SIG-M5 (cell line): ENCODE data around the gene DYNC1H1.

Experiments used
- DNase-seq: peaks from one replicate; lab custom pipeline; 2025; lab: John Stamatoyannopoulos, UW

DYNC1H1 gene

DNA sequence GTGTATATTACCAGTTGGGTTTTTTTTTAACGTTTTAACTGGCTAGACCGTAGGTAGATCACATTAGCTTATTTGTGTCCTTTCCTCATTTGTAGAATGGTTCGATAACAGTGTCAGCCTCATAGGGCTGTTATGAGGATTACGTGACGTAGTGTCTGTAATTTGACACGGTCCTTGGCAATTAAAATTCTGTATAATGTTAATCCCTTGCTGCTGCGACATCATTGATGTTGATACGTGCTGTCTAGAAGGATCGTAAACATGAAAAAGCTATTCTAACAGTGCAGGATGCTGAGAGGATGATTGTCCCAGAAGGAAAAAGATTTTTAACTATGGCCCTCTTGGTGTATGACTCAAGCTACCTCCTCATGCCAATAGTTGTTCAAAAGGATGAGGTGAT, 71.5 kb downstream of the DYNC1H1 start:
- no peak for DNase-seq

- no peak for DNase-seq
Observed at GRCh38 chr14:102037686-102038085, 73.3 kb downstream of the DYNC1H1 start.

DNA sequence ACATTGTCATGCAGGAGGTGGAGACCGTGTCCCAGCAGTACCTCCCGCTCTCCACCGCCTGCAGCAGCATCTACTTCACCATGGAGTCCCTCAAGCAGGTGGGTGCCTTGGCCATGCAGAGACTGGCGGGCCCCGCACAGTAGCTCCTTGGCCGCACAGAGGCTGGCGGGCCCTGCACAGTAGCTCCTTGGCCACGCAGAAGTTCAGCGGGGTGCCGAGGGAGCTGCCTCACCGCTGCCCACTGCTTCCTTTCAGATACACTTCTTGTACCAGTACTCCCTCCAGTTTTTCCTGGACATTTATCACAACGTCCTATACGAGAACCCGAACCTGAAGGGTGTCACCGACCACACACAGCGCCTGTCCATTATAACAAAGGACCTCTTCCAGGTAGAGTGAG, 74.8 kb downstream of the DYNC1H1 start:
- DNase-seq: no peak

- DNase-seq: no peak
Observed at GRCh38 chr14:102040153-102040552, 75.8 kb downstream of the DYNC1H1 start.

GRCh38 chr14:102042699-102043098, 78.3 kb downstream of the DYNC1H1 start:
- DNase-seq: no peak

GRCh38 chr14:102043251-102044025, 79.1 kb downstream of the DYNC1H1 start:
- no peak for DNase-seq

DNA sequence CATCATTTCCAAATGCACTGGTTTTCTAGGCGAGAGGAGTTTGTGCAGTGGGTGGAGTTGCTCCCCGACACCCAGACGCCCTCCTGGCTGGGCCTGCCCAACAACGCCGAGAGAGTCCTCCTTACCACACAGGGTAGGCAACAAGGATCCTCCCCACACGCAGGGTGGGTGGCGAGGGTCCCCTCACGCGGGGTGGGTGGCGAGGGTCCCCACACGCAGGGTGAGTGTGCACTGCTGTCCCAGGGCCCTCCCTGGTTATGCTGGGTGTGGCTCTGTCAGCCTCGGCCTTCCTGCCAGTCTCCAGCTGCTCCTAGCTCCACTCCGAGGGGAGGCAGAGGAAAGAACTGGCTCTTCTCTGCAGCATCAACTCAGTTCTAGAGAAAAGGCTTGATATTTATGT, 80.2 kb downstream of the DYNC1H1 start:
- DNase-seq: no peak

DNA sequence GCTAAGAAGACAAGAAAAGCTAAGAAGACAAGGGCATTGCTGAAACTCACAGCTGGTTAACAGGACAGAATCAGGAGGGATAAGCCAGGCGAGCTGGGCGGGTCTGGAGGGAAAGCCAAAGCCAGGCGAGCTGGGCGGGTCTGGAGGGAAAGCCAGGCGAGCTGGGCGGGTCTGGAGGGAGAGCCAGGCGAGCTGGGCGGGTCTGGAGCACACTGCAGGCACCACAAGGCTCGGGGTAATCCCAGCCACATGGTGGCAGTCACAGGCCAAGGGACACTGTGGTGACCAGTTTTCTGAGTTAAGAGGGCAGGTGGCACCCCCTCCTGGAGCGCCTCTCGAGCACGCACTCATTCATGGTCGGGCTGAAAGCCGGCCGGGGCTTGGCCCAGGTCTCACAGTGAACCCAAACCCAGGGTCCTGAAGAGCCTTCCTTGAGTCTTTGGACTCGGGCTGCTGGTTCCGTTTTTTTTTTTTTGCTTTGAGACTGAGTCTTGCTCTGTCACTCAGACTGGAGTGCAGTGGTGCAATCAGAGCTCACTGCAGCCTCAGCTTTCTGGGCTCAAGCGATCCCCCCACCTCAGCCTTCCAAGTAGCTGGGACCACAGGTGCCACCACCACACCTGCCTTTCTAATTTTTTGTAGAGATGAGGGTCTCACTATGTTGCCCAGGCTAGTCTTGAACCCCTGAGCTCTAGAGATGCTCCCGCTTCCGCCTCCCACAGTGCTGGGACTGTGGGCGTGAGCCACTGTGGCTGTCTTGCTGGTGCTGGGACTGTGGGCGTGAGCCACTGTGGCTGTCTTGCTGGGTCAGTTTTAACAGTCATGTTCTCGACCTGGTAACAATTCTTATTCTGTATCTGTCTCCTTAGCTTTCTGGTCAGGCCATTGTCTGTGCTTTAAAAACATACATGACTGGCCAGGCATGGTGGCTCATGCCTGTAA, 82.2 kb downstream of the DYNC1H1 start:
- DNase-seq: no peak

DNA sequence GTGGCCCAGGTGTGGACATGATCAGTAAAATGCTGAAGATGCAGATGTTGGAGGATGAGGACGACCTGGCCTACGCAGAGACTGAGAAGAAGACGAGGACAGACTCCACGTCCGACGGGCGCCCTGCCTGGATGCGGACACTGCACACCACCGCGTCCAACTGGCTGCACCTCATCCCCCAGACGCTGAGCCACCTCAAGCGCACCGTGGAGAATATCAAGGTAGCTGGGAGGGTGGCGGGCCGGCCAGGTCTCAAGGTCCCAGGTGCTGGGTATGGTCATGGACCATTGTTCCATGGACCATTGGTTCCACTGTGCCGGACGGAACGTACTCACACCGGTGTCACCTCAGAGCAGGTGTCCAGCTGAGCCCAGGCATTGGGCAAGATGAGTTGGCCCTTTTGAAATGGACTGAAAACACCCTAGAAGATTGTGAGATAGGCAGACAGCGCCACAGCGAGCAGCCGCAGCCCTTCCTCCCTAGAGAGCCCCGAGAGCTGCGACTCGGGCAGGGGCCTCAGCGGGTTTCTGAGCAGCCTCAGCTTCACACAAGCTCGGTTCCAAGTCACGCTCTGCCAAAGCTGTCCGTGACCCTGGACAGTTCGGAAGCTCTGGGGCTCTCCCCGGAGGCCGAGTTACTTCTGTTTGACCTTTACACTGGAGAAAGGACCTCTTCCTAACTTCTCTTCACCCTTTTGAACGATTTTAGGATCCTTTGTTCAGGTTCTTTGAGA, 83.6 kb downstream of the DYNC1H1 start:
- DNase-seq: no peak

DNA sequence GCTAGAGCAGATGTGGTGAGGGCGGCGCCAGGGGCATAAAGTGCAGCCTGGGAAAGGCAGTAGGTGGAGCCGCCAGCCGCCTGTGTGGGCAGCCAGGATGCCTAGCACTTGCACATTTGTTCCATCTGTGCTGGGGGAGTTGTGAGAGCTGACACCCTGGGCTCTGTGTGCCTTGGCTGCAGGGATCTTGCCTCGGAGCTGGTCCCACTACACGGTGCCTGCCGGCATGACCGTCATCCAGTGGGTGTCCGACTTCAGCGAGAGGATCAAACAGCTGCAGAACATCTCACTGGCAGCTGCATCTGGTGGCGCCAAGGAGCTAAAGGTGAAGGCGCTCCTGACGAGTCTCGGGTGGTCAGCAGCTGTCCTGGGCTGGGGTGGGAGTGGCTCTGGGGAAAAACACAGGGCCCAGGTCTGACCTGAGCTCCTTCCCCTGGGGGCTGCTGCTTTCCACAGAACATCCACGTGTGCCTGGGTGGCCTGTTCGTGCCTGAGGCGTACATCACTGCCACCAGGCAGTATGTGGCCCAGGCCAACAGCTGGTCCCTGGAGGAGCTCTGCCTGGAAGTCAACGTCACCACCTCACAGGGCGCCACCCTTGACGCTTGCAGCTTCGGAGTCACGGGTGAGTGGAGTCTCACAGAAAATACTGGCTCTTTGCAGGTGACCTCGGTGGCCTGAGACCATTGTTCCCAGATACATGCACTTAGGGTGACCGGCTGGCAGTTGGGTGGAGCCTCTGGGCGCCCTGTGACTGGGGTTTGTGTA, 85.1 kb downstream of the DYNC1H1 start:
- DNase-seq: no peak

DNA sequence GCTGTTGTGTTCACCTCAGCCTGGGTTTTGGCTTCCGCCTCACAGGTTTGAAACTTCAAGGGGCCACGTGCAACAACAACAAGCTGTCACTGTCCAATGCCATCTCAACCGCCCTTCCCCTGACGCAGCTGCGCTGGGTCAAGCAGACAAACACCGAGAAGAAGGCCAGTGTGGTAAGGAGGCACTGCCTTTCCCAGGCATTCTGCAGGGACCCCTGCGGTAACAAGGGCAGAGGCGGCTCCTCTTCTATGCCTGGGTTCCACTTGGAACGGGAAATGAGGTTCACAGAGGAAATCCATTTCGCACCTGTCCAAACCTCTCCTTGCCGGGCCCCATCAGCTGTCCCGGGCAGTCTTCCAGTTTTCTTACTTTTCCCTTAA, 85.6 kb downstream of the DYNC1H1 start:
- no peak for DNase-seq

DNA sequence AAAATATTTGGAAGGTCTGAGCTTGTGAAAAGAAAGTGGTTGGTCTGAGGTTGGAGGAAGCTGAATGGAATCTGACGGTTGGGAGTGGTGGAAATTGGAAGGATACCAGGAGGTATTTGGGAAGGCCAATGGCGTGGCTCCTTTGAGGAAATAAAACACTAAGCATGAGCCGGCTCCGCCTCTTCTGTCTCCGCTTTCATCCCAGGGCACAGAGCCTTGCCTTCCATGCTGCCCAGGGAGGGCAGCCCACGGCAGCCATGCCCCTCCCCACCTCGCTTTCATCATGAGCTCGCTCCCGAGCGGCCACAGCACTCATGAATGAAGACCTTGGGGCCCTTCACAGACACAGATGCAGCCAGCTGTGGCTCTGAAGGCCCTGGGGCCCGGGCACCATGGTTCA, 86.3 kb downstream of the DYNC1H1 start:
- DNase-seq: no peak

- no peak for DNase-seq
Observed at GRCh38 chr14:102052522-102052921, 88.1 kb downstream of the DYNC1H1 start.

- no peak for DNase-seq
Observed at GRCh38 chr14:102055181-102055901, 91.0 kb downstream of the DYNC1H1 start.

- DNase-seq: no peak
Observed at GRCh38 chr14:102056694-102057442, 92.5 kb downstream of the DYNC1H1 start.

GRCh38 chr14:102057480-102058114, 93.2 kb downstream of the DYNC1H1 start:
- no peak for DNase-seq

DNA sequence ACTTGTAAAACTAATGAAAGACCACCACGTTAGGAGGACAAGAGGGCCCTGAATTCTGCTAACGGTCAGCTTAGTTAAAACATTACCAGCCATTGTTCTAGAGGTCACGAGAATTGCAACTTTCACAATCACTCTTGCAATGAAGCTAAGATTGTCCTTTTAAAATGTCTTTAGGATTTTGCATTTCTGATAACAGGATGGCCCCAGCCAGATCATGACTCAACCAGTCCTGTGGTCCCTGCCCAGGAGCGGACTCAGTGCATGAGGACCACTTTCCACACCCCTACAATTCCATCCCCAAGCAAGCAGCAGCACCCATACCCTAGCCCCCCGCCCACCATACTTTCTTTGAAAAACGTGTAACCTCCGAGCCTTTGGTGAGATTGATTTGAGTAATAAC, 93.8 kb downstream of the DYNC1H1 start:
- no peak for DNase-seq

- DNase-seq: no peak
Observed at GRCh38 chr14:102058961-102059360, 94.6 kb downstream of the DYNC1H1 start.

DNA sequence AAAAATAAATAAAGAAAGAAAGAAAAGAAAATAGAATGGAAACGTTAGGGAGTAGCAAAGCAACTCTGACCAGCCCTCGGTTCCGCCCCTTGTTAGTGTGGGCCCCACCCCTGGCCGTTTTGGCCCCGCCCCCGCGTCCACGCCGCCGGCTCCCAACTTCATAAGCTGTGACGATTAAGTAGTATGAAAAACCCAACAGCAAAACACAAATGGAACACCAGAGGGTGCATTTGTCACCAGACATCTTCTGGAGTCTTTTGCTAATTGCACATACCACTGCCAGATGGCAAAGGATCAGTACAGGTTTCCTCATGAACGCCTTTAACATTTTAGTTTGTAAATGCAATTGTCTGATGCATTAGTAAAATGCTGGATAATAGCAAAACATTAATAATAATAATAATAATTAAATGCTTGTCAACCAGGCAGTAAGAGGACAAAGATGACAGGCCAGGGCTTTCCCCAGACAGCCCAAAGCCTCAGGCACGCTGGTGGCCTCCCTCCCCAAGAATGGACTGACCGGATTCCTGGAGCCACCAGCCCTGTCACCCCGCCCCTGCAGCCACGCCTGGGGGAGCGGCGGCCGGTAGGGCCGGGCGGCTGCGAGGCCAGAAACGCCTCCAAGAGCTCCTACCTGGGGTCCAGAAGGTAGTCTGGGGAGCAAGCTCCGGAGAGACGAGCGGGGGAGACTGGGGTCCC, 98.9 kb downstream of the DYNC1H1 start:
- DNase-seq: no peak
